Neuronal stem cell (in vitro differentiated cells): ENCODE results near the gene TRIM22.
"Not testable (repeated sequence)": the region's sequence is repeated elsewhere in the genome, so short reads cannot be mapped to it uniquely, and the experiment has no call there.

Source experiments
- DNase-seq: peaks from one replicate; pipeline ENCODE4 v3.0.0-alpha.2; 2013; ENCODE audit warnings: low spot score
- H2AFZ ChIP-seq: one replicate; pipeline ENCODE4 v1.6.1; 2013; ENCODE audit warnings: mild to moderate bottlenecking, low read length, inconsistent platforms
- H2AK5ac ChIP-seq: 2 replicates; pipeline ENCODE4 v1.6.1; 2013; ENCODE audit warnings: low read depth, mild to moderate bottlenecking, inconsistent platforms, low read length, moderate library complexity, mixed read lengths
- H2BK120ac ChIP-seq: 2 replicates; pipeline ENCODE4 v1.6.1; 2013; ENCODE audit warnings: low read depth, mild to moderate bottlenecking, inconsistent platforms, low read length, moderate library complexity, mixed read lengths
- H2BK12ac ChIP-seq: one replicate; pipeline ENCODE4 v1.6.1; 2013; ENCODE audit warnings: low read length, inconsistent platforms
- H2BK15ac ChIP-seq: 2 replicates; pipeline ENCODE4 v1.6.1; 2013; ENCODE audit warnings: mild to moderate bottlenecking, low read length, inconsistent platforms, mixed read lengths
- H2BK5ac ChIP-seq: one replicate; pipeline ENCODE4 v1.6.1; 2013; ENCODE audit warnings: inconsistent platforms, mild to moderate bottlenecking, low read length, moderate library complexity
- H3K14ac ChIP-seq: one replicate; pipeline ENCODE4 v1.6.1; 2013; ENCODE audit warnings: low read length, inconsistent platforms
- H3K18ac ChIP-seq: 2 replicates; pipeline ENCODE4 v1.6.1; 2013; ENCODE audit warnings: low read length, inconsistent platforms
- H3K23ac ChIP-seq: 2 replicates; pipeline ENCODE4 v1.6.1; 2013; ENCODE audit warnings: low read depth, mild to moderate bottlenecking, mixed read lengths, low read length, inconsistent platforms; ENCODE audit not compliant: poor library complexity
- H3K27ac ChIP-seq: replicated peaks from 3 replicates; pipeline ENCODE4 v1.5.1; 2013; ENCODE audit warnings: low read length, inconsistent platforms
- H3K27me3 ChIP-seq, 3 experiments: 2 replicates each; pipeline ENCODE4 v1.6.1; 2013; ENCODE audit warnings: low read length in 3 of 3, mild to moderate bottlenecking in 2 of 3, inconsistent platforms in 1 of 3, low read depth in 1 of 3, mixed read lengths in 1 of 3, moderate library complexity in 1 of 3; ENCODE audit not compliant: control insufficient read depth in 3 of 3, insufficient read depth in 3 of 3
- H3K36me3 ChIP-seq, 2 donors: replicated peaks in 1 of 2; 2 replicates each; pipeline ENCODE4 v1.6.1; 2013; ENCODE audit warnings: low read length in 2 of 2; ENCODE audit not compliant: control insufficient read depth in 2 of 2, insufficient read depth in 2 of 2
- H3K4ac ChIP-seq: 2 replicates; pipeline ENCODE4 v1.6.1; 2013; ENCODE audit warnings: inconsistent platforms, mild to moderate bottlenecking, low read length, moderate library complexity
- H3K4me1 ChIP-seq, 2 donors: 1 replicate in 1 of 2; 2 replicates in 1 of 2; pipeline ENCODE4 v1.6.1; 2013; ENCODE audit warnings: low read length in 2 of 2, low read depth in 1 of 2; ENCODE audit not compliant: control insufficient read depth in 2 of 2, insufficient read depth in 1 of 2
- H3K4me2 ChIP-seq: one replicate; pipeline ENCODE4 v1.6.1; 2013; ENCODE audit warnings: mild to moderate bottlenecking, low read length, inconsistent platforms; ENCODE audit not compliant: insufficient read depth, poor library complexity, severe bottlenecking
- H3K4me3 ChIP-seq, 2 donors: 2 replicates each; pipeline ENCODE4 v1.5.1; 2013; ENCODE audit warnings: low read length in 2 of 2, mild to moderate bottlenecking in 2 of 2, inconsistent platforms in 1 of 2, moderate library complexity in 1 of 2
- H3K79me1 ChIP-seq: one replicate; pipeline ENCODE4 v1.6.1; 2013; ENCODE audit warnings: low read depth, mild to moderate bottlenecking, inconsistent platforms, low read length, moderate library complexity
- H3K9ac ChIP-seq: one replicate; pipeline ENCODE4 v1.6.1; 2013; ENCODE audit warnings: mild to moderate bottlenecking, low read depth, low read length, inconsistent platforms; ENCODE audit not compliant: poor library complexity
- H3K9me3 ChIP-seq, 2 donors: replicated peaks in 1 of 2; 2 replicates each; pipeline versions ENCODE3 to v1.6.1; 2013; ENCODE audit warnings: low read length in 2 of 2, mild to moderate bottlenecking in 2 of 2, inconsistent platforms in 1 of 2, low read depth in 1 of 2, mixed read lengths in 1 of 2, moderate library complexity in 1 of 2; ENCODE audit not compliant: control insufficient read depth in 2 of 2, insufficient read depth in 1 of 2
- H4K8ac ChIP-seq: one replicate; pipeline ENCODE4 v1.6.1; 2013; ENCODE audit warnings: low read depth, mild to moderate bottlenecking, inconsistent platforms, low read length, moderate library complexity
- H4K91ac ChIP-seq: one replicate; pipeline ENCODE4 v1.6.1; 2013; ENCODE audit warnings: low read length, low read depth, mild to moderate bottlenecking, inconsistent platforms; ENCODE audit not compliant: poor library complexity
- WGBS, 2 donors: extraction: QIAGEN DNeasy Blood & Tissue Kit; methylation state at CpG; one replicate each; pipeline ENCODE4 v1.1.7; 2013; ENCODE audit warnings: missing lambda C conversion rate in 2 of 2, mixed read lengths in 1 of 2; ENCODE audit not compliant: insufficient read length in 2 of 2, insufficient replicate concordance in 1 of 2; ENCODE audit errors: extremely low coverage in 2 of 2; 5-methylcytosine and 5-hydroxymethylcytosine counted together

Gene TRIM22

DNA sequence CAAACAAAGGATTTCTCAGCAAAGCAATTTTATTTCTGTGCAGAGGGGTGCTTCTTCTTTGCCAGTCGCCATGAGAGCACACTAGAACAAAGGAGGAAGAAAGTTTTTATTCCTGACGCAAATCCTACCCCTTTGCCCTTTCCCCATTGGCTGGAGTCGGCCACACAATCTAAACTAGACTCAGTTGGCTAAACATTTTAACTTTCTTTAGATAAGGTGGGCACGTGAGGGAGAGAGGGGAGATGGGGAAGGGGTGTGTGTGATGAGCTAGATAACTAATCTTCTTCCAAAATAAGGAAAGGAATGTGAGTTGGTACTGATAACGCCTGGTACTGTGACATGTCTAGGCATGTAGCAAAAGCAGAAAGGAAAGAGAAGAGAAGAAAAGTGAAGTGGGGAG is 626 bp downstream of the TRIM22 start:
- no peak overlapping the region for H4K8ac ChIP-seq
- H2BK15ac ChIP-seq, result no peak overlapping the region
- no CpG with 5 or more reads among the region's 5 CpGs for WGBS, 2 donors
- no peak overlapping the region for H3K9ac ChIP-seq
- H4K91ac ChIP-seq, result no peak overlapping the region
- no peak overlapping the region for H3K14ac ChIP-seq
- H2AFZ ChIP-seq, result peak overlapping the region; percentile 86
- no peak for DNase-seq
- no peaks in the 10 kb centered on the region for H3K79me1 ChIP-seq
- no peak overlapping the region for H2BK5ac ChIP-seq
- peak overlapping the region in 1 of 2 donors; percentile 29 for H3K4me3 ChIP-seq
- no peaks in the 10 kb centered on the region for H3K27me3 ChIP-seq
- no peak overlapping the region for H3K23ac ChIP-seq
- no peak overlapping the region for H2AK5ac ChIP-seq
- no peak overlapping the region for H2BK120ac ChIP-seq
- no peaks in the 10 kb centered on the region for H3K36me3 ChIP-seq
- H3K4ac ChIP-seq, result no peak overlapping the region
- peaks cover 0 to 8% of the 10 kb centered on the region in 2 donors for H3K4me1 ChIP-seq
- H2BK12ac ChIP-seq, result no peak overlapping the region
- H3K9me3 ChIP-seq, result peaks cover 2 to 5% of the 10 kb centered on the region in 2 donors
- peak overlapping the region; percentile 23 for H3K27ac ChIP-seq
- H3K18ac ChIP-seq, result no peak overlapping the region
- H3K4me2 ChIP-seq, result no peak overlapping the region

DNA sequence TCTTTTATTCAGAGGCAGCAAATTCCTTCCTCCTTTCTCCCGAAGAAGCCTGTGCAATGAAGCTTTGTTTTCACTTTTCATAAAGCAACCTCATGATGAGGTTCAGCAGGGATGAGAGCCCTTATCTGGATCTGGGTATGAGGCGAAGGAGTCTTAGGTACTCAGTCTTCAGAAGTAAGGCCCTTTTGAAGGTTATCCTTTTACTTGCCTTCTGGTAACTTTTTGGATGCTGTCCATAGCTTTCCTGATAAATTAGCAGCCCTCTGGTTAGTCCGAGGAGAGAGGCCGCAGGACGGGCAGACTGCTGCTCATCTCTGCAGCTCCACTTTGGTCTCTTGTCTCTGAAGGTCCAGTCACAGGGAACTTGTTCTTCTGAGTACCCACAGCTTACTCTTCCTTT is 1.1 kb downstream of the TRIM22 start:
- Histone ChIP-seq H4K8ac (no peak overlapping the region), H3K27ac (no peak overlapping the region), H2BK5ac (no peak overlapping the region), H2BK12ac (no peak overlapping the region), H3K4me1 (peaks cover 0 to 8% of the 10 kb centered on the region in 2 donors), H2BK15ac (no peak overlapping the region), H3K36me3 (no peaks in the 10 kb centered on the region), H3K27me3 (no peaks in the 10 kb centered on the region), H2AFZ (peak overlapping the region; percentile 36), H2AK5ac (no peak overlapping the region), H3K9me3 (peaks cover 2 to 5% of the 10 kb centered on the region in 2 donors), H3K9ac (no peak overlapping the region), H3K79me1 (no peaks in the 10 kb centered on the region), H3K14ac (no peak overlapping the region), H3K4me3 (no peak overlapping the region), H3K23ac (no peak overlapping the region), H3K4ac (no peak overlapping the region), H3K4me2 (no peak overlapping the region), H2BK120ac (no peak overlapping the region), H4K91ac (no peak overlapping the region), H3K18ac (no peak overlapping the region)
- WGBS, 2 donors, result no CpG with 5 or more reads among the region's 5 CpGs
- DNase-seq, result no peak

DNA sequence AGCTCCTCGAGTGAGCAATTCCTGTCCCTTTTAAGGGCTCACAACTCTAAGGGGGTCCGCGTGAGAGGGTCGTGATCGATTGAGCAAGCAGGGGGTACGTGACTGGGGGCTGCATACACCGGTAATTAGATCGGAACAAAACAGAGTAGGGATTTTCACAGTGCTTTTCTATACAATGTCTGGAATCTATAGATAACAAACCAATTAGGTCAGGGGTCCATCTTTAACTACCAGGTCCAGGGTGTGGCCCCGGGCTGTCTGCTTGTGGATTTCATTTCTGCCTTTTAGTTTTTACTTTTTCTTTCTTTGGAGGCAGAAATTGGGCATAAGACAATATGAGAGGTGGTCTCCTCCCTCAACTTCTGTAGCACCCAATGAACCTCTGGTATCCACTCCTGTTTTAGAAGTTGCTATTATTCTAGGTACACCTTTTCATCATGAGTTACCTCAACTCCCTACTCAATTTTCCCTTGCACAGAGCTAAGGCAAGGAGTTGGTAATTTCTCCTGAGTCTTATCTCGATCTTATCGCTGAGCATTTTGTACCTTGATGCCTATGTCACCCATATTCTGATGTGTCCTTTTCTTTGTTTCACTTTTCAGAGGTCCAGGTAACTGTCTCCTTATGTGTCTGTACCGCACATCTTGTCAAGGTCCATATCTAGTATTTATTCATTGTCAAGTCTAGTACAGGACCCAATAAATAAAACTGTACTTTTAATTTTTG is 1.8 kb downstream of the TRIM22 start:
- H2AK5ac ChIP-seq, H3K4me3 ChIP-seq, H2BK5ac ChIP-seq, H4K8ac ChIP-seq, H4K91ac ChIP-seq, H2AFZ ChIP-seq, H3K4me1 ChIP-seq, H3K4ac ChIP-seq, H3K27me3 ChIP-seq, H2BK15ac ChIP-seq, H3K14ac ChIP-seq, H3K36me3 ChIP-seq, H3K79me1 ChIP-seq, H2BK120ac ChIP-seq, H3K27ac ChIP-seq, H3K9me3 ChIP-seq, H2BK12ac ChIP-seq, H3K18ac ChIP-seq, H3K23ac ChIP-seq, H3K9ac ChIP-seq, H3K4me2 ChIP-seq, DNase-seq: not testable (repeated sequence)
- no CpG with 5 or more reads among the region's 12 CpGs for WGBS, 2 donors

- Histone ChIP-seq H4K91ac (no peak overlapping the region), H2BK12ac (no peak overlapping the region), H3K4me1 (peaks cover 0 to 8% of the 10 kb centered on the region in 2 donors), H3K23ac (no peak overlapping the region), H3K36me3 (peaks cover 0 to 9% of the 10 kb centered on the region in 2 donors), H3K27ac (no peak overlapping the region), H3K79me1 (no peaks in the 10 kb centered on the region), H3K27me3 (no peaks in the 10 kb centered on the region), H2AK5ac (no peak overlapping the region), H3K14ac (no peak overlapping the region), H4K8ac (no peak overlapping the region), H2BK120ac (no peak overlapping the region), H2BK5ac (no peak overlapping the region), H3K4ac (no peak overlapping the region), H3K9ac (no peak overlapping the region), H2AFZ (no peak overlapping the region), H3K18ac (no peak overlapping the region), H3K4me3 (no peak overlapping the region), H3K4me2 (no peak overlapping the region), H2BK15ac (no peak overlapping the region), H3K9me3 (peaks cover 3 to 5% of the 10 kb centered on the region in 2 donors)
- no CpG with 5 or more reads among the region's 3 CpGs for WGBS, 2 donors
- DNase-seq, result no peak
These were observed 2.4 kb downstream of the TRIM22 start for GRCh38 chr11:5691964-5692361.
